SK-N-SH treated with all-trans-retinoic acid at 6 μM for 48 hours (cell line): ENCODE measurements around the gene HINT2.

ENCODE experiments used
- ARNTL ChIP-seq: fragments of 450-650 bp; formaldehyde crosslinking; IDR thresholded peaks from 2 replicates; pipeline ENCODE4 v1.5.0; 2020; ENCODE audit warnings: low read depth, mild to moderate bottlenecking, moderate library complexity, borderline replicate concordance
- BACH2 ChIP-seq: fragments of 250-450 bp; sonication (Bioruptor Pico); IDR thresholded peaks from 2 replicates; pipeline ENCODE4 v1.9.0; 2021; ENCODE audit warnings: mild to moderate bottlenecking, borderline replicate concordance
- ISL1 ChIP-seq: fragments of 250-450 bp; sonication (Bioruptor Pico); IDR thresholded peaks from 2 replicates; pipeline ENCODE4 v2.1.2; 2022; ENCODE audit warnings: mild to moderate bottlenecking, moderate library complexity
- ZC3H10 ChIP-seq: fragments of 250-450 bp; sonication (Bioruptor Pico); IDR thresholded peaks from 2 replicates; pipeline ENCODE4 v1.5.1; 2021; ENCODE audit warnings: mild to moderate bottlenecking, moderate library complexity
- ZFP30 ChIP-seq: fragments of 450-650 bp; formaldehyde crosslinking; IDR thresholded peaks from 2 replicates; pipeline ENCODE4 v1.5.0; 2022; ENCODE audit warnings: mild to moderate bottlenecking, moderate library complexity
- ZNF70 ChIP-seq: fragments of 450-650 bp; formaldehyde crosslinking; IDR thresholded peaks from 2 replicates; pipeline ENCODE4 v1.5.0; 2020; ENCODE audit warnings: mild to moderate bottlenecking, moderate library complexity
- TF ChIP-seq, protein P1 (sequence below): fragments of 250-450 bp; sonication (Bioruptor Pico); IDR thresholded peaks from 2 replicates; pipeline ENCODE4 v1.5.1; 2020; ENCODE audit warnings: low read depth, mild to moderate bottlenecking, moderate library complexity
- TF ChIP-seq, protein P2 (sequence below): fragments of 250-450 bp; sonication (Bioruptor Pico); IDR thresholded peaks from 2 replicates; pipeline ENCODE4 v1.8.0; 2020; ENCODE audit warnings: mild to moderate bottlenecking, moderate library complexity, borderline replicate concordance

DNA sequence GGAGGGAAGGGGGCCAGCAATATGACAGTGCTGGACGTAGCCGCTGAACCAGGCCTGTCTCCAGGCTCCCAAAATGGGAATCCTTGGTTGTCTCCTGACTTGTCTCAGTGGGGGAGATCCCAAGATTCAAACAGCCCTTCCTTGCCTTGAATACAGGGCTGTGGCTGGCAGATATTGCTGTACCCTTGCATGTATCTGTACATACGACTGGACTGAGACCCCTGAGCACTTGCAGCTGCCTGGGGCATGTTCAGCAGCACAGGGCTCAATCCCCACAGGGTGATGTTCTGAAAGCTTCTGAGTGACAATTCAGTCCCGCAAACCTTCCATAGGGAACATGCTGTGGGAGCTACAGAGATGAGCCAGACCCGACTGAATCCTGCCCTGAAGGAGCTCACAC, 42.0 kb upstream of the HINT2 start:
- TF ChIP-seq ZFP30 (CRISPR knock-in tag) (no peak), ARNTL (no peak), ISL1 (CRISPR knock-in tag) (no peak), ZC3H10 (no peak), BACH2 (CRISPR knock-in tag) (no peak), ZNF70 (no peak)
- TF ChIP-seq, protein P1, sequence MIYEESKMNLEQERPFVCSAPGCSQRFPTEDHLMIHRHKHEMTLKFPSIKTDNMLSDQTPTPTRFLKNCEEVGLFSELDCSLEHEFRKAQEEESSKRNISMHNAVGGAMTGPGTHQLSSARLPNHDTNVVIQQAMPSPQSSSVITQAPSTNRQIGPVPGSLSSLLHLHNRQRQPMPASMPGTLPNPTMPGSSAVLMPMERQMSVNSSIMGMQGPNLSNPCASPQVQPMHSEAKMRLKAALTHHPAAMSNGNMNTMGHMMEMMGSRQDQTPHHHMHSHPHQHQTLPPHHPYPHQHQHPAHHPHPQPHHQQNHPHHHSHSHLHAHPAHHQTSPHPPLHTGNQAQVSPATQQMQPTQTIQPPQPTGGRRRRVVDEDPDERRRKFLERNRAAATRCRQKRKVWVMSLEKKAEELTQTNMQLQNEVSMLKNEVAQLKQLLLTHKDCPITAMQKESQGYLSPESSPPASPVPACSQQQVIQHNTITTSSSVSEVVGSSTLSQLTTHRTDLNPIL (CRISPR knock-in tag) = no peak
- TF ChIP-seq, protein P2, sequence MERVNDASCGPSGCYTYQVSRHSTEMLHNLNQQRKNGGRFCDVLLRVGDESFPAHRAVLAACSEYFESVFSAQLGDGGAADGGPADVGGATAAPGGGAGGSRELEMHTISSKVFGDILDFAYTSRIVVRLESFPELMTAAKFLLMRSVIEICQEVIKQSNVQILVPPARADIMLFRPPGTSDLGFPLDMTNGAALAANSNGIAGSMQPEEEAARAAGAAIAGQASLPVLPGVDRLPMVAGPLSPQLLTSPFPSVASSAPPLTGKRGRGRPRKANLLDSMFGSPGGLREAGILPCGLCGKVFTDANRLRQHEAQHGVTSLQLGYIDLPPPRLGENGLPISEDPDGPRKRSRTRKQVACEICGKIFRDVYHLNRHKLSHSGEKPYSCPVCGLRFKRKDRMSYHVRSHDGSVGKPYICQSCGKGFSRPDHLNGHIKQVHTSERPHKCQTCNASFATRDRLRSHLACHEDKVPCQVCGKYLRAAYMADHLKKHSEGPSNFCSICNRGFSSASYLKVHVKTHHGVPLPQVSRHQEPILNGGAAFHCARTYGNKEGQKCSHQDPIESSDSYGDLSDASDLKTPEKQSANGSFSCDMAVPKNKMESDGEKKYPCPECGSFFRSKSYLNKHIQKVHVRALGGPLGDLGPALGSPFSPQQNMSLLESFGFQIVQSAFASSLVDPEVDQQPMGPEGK (CRISPR knock-in tag) = no peak
